Thyroid gland (tissue), 4 donors: ENCODE results near the gene ABCC5. TPM values are rescaled to one million over a fixed set of nuclear protein-coding genes. Genes with fewer than 3 reads are reported as not detected.
"Not testable (repeated sequence)": the region's sequence is repeated elsewhere in the genome, so short reads cannot be mapped to it uniquely, and the experiment has no call there.

Experiments
- DNase-seq, 2 donors: peaks; one replicate each; pipeline ENCODE4 v3.0.0-alpha.2; 2019
- H3K27ac ChIP-seq, 3 donors: fragments of 200-600 bp; sonication (generic); 1 replicate in 2 of 3; 2 replicates in 1 of 3; pipeline ENCODE4 v1.5.1; 2016 to 2019; ENCODE audit warnings: mild to moderate bottlenecking in 1 of 3, moderate library complexity in 1 of 3
- H3K27me3 ChIP-seq: fragments of 200-600 bp; sonication (generic); one replicate; pipeline ENCODE4 v1.5.1; 2019
- H3K36me3 ChIP-seq, 2 donors: fragments of 200-600 bp; sonication (generic); one replicate each; pipeline ENCODE4 v1.5.1; 2016 to 2019
- H3K4me1 ChIP-seq, 2 donors: fragments of 200-600 bp; sonication (generic); one replicate each; pipeline ENCODE4 v1.5.1; 2017 to 2019
- H3K4me3 ChIP-seq, 3 donors: fragments of 200-600 bp; sonication (generic); replicated peaks in 1 of 3; 1 replicate in 2 of 3; 2 replicates in 1 of 3; pipeline ENCODE4 v1.5.1; 2016; ENCODE audit warnings: mild to moderate bottlenecking in 1 of 3
- H3K9me3 ChIP-seq: fragments of 200-600 bp; sonication (generic); one replicate; pipeline ENCODE4 v1.5.1; 2017
- POLR2A ChIP-seq, 2 donors: fragments of 450-650 bp; IDR thresholded peaks; one replicate each; pipeline ENCODE4 v1.6.1; 2017; ENCODE audit warnings: antibody characterized with exemption in 2 of 2, mild to moderate bottlenecking in 2 of 2, moderate library complexity in 1 of 2
- WGBS, 2 donors: methylation state at CpG; one replicate each; pipeline ENCODE4 v1.1.5; 2017; 5-methylcytosine and 5-hydroxymethylcytosine counted together
- intact Hi-C: fragments of 100-400 bp; cut with DNase I; formaldehyde crosslinking; loops from one replicate; pipeline ENCODE4 v1.15.1; 2023
- total RNA-seq, 4 donors: library from RNA; depleted of rRNA; stranded (reverse); fragments of >200 nt; gene quantifications; one replicate each; pipeline ENCODE4 v1.2.3, GENCODE V29; 2016
- TF ChIP-seq, protein P1 (sequence below), 6 experiments: fragments of 200-600 bp in 3 of 6; fragments of 450-650 bp in 3 of 6; sonication (generic) in 3 of 6; IDR thresholded peaks; one replicate each; pipeline ENCODE4 v1.5.1; 2016 to 2019; ENCODE audit warnings: antibody characterized with exemption in 6 of 6, mild to moderate bottlenecking in 2 of 6, inconsistent platforms in 1 of 6, moderate library complexity in 1 of 6

ABCC5 gene
- total RNA-seq, 4 donors from 2014 or later: 12.2 to 24.3 (median 18.2) TPM

DNA sequence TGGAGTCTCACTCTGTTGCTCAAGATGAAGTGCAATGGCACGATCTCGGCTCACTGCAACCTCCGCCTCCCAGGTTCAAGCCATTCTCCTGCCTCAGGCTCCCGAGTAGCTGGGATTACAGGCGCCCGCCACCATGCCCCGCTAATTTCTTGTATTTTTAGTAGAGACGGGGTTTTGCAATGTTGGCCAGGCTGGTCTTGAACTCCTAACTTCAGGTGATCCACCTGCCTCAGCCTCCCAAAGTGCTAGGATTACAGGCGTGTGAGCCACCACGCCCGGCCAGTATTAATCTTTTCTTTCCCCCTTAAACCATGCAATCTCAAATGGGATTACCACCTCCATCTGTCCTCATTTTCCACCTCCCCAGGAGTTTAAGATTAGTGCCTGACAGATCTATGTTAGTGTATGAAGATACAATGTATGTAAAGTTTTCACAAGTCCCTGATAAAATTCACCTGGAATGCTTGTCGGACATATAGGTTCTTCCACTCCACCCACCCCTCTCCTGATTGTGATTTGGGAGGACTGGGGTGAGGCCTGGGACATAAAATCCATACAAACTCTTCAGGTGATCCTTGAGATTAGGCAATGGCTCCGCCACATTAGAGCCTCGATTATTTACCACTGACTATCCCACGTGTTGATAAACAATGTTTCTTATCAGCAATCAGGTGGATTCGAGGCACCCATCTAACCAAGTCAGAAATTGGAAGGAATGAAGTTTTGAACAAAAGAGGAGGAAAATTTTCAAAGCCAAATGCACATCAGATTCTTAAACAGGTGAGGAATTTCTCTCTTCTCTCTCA is 134.2 kb downstream of the ABCC5 start:
- Histone ChIP-seq H3K9me3 (no peaks in the 10 kb centered on the region), H3K27ac (no peak overlapping the region), H3K36me3 (no peaks in the 10 kb centered on the region), H3K4me1 (peaks cover 16 to 19% of the 10 kb centered on the region in 2 donors), H3K4me3 (peak overlapping the region; percentile 57 to 99 (median 79)), H3K27me3 (no peaks in the 10 kb centered on the region)
- DNase-seq: no peak
- TF ChIP-seq, protein P1, sequence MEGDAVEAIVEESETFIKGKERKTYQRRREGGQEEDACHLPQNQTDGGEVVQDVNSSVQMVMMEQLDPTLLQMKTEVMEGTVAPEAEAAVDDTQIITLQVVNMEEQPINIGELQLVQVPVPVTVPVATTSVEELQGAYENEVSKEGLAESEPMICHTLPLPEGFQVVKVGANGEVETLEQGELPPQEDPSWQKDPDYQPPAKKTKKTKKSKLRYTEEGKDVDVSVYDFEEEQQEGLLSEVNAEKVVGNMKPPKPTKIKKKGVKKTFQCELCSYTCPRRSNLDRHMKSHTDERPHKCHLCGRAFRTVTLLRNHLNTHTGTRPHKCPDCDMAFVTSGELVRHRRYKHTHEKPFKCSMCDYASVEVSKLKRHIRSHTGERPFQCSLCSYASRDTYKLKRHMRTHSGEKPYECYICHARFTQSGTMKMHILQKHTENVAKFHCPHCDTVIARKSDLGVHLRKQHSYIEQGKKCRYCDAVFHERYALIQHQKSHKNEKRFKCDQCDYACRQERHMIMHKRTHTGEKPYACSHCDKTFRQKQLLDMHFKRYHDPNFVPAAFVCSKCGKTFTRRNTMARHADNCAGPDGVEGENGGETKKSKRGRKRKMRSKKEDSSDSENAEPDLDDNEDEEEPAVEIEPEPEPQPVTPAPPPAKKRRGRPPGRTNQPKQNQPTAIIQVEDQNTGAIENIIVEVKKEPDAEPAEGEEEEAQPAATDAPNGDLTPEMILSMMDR (IDR thresholded peaks at IDR 0.05): no peak
- TF ChIP-seq POLR2A (IDR thresholded peaks at IDR 0.05): no peak
- intact Hi-C loops: loop anchor here (10.0 kb wide), 1 partner anchor 409 kb away; no protein-coding TSS in a partner anchor
- 62 to 67% methylated on average over 16 of the region's 16 CpGs for WGBS, 2 donors

DNA sequence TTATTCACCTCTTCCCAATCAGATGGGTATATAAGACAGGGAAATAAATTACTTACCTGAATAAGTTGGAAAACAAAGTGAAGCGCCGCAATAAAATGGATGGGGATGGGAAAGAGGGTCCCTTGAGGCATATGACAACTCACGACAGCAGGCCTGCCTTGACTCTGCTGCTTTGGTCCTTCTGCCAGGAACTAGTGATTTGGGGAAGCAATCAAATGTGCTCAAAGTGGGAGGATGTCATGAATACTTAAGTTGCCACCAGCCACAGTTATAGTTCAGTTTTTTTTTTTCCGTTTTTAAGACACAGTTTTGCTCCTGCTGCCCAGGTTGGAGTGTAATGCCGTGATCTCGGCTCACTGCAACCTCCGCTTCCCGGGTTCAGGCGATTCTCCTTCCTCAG is 137.6 kb downstream of the ABCC5 start:
- DNase-seq: no peak
- intact Hi-C loops: loop anchor here (10.0 kb wide), 1 partner anchor 405 kb away; no protein-coding TSS in a partner anchor
- Histone ChIP-seq H3K36me3 (peaks cover 0 to 3% of the 10 kb centered on the region in 2 donors), H3K27me3 (no peaks in the 10 kb centered on the region), H3K4me3 (no peak overlapping the region), H3K9me3 (no peaks in the 10 kb centered on the region), H3K4me1 (peaks cover 15 to 16% of the 10 kb centered on the region in 2 donors), H3K27ac (no peak overlapping the region)
- TF ChIP-seq POLR2A (IDR thresholded peaks at IDR 0.05): no peak
- TF ChIP-seq, protein P1 (IDR thresholded peaks at IDR 0.05): no peak
- 92% methylated on average over 9 of the region's 9 CpGs for WGBS, 2 donors

DNA sequence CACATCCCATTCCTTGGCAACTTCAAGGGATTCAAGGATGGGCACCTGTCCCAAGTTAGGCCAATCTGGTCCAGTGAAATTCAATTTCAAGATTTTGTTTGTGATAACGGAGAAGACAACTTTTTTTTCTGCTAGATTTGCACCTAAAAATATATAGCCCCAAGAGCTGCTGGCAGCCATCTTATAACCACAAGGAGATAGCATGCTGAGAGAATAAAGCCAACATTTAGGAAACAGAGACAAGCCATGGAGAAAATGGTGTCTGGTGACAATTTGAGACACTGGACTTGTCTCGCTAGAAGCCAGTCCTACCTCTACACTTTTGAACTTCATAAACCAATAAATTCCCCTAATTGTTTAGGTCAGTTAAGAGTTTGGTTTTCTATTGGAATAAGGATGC is 138.4 kb downstream of the ABCC5 start:
- no peaks in the 10 kb centered on the region for H3K27me3 ChIP-seq
- WGBS, 2 donors: 98% methylated on average over 2 of the region's 2 CpGs
- no peak for TF ChIP-seq POLR2A (IDR thresholded peaks at IDR 0.05)
- TF ChIP-seq, protein P1 (IDR thresholded peaks at IDR 0.05): no peak
- peaks cover 0 to 3% of the 10 kb centered on the region in 2 donors for H3K36me3 ChIP-seq
- no peak overlapping the region for H3K27ac ChIP-seq
- H3K4me1 ChIP-seq: peaks cover 15 to 16% of the 10 kb centered on the region in 2 donors
- H3K4me3 ChIP-seq: no peak overlapping the region
- no peaks in the 10 kb centered on the region for H3K9me3 ChIP-seq
- no peak for DNase-seq
- intact Hi-C loops: no loop called here

DNA sequence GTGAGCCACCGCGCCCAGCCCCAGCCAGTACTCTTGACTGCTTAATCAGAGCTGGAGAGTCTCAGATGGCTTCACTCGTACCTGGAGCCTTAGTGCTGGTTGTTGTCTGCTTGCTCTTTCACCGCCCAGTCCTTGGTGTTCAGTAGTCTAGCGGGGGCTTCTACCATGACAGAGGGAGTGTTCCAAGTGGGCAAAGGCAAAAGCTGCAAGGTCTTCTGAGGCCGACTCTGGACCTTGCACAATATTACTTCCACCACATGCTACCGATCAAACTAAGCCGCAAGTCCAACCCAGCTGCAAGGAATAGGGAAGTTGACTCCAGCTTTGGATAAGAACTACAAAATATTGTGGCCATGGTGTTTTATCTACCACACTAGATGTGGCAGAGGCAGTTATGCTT is 139.6 kb downstream of the ABCC5 start:
- no peak for DNase-seq
- intact Hi-C loops: no loop called here
- Histone ChIP-seq H3K4me3 (no peak overlapping the region), H3K4me1 (peaks cover 5 to 6% of the 10 kb centered on the region in 2 donors), H3K27ac (no peak overlapping the region), H3K27me3 (no peaks in the 10 kb centered on the region), H3K36me3 (peaks cover 0 to 3% of the 10 kb centered on the region in 2 donors), H3K9me3 (no peaks in the 10 kb centered on the region)
- TF ChIP-seq, protein P1 (IDR thresholded peaks at IDR 0.05): no peak
- no peak for TF ChIP-seq POLR2A (IDR thresholded peaks at IDR 0.05)
- WGBS, 2 donors: 94 to 96% methylated on average over 8 of the region's 8 CpGs

DNA sequence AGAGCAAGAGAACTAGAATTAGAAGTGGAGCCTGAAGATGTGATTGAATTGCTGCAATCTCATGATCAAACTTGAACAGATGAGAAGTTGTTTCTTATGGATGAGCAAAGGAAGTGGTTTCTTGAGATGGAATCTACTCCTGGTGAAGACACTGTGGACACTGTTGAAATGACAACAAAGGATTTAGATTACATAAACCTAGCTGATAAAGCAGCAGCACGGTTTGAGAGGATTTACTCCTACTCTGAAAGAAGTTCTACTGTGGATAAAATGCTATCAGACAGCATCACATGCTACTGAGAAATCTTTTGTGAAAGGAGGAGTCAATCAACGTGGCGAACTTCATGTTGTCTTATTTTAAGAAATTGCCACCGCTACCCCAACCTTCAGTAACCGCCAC is 140.5 kb downstream of the ABCC5 start:
- H3K4me3 ChIP-seq, intact Hi-C loops, H3K36me3 ChIP-seq, H3K27ac ChIP-seq, DNase-seq, H3K4me1 ChIP-seq, H3K27me3 ChIP-seq, H3K9me3 ChIP-seq: not testable (repeated sequence)
- WGBS, 2 donors: 83 to 87% methylated on average over 5 of the region's 5 CpGs
